NCI-H2081 treated with DMSO at 0.1 percent for 48 hours (cell line): ENCODE results near the gene ATG4A.

ENCODE experiments used
- DNase-seq: peaks from one replicate; lab custom pipeline; 2025; lab: John Stamatoyannopoulos, UW

Gene ATG4A

GRCh38 chrX:108168961-108169740, 77.6 kb downstream of the ATG4A start:
- DNase-seq, result no peak

GRCh38 chrX:108169768-108170167, 78.2 kb downstream of the ATG4A start:
- no peak for DNase-seq

DNA sequence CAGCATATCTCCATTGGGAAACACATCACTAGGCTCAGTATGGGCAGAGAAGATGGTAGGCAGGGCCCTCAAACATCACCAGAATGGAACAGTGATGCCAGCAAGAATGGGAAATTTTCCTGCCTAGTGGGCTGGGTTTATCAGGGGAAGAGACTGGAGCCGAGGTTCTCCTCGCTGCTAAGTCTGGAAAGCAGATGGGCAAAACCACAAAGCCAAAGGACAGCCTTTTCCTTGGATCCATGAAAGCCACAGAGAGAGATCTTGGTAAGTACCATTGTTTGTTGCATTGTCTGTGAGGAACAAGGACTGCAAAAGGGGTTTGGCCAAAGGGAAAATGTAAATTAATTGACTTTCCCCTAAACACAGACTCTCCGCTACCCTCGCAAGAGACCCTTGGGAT, 80.1 kb downstream of the ATG4A start:
- no peak for DNase-seq

DNA sequence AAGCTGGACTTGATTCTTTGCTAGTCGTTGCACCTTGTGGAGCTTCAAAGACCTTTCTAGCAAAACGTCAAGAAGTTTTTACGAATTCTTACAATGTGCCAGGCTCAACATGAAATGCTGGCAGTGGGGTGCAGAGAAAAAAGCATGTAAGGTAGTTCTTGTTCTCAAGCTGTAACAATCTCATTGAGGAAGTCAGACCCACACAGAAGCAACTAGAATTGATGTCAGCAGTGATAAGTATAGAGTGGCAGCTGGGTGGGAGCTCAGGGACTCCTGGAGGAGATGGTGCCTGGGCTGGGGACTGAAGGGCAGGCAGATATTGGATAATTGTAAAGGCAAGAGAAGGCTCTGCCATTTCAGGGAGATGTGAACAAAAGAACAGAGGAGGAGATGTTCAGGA, 82.3 kb downstream of the ATG4A start:
- DNase-seq, result no peak

GRCh38 chrX:108177351-108178142, 86.0 kb downstream of the ATG4A start:
- no peak for DNase-seq

DNA sequence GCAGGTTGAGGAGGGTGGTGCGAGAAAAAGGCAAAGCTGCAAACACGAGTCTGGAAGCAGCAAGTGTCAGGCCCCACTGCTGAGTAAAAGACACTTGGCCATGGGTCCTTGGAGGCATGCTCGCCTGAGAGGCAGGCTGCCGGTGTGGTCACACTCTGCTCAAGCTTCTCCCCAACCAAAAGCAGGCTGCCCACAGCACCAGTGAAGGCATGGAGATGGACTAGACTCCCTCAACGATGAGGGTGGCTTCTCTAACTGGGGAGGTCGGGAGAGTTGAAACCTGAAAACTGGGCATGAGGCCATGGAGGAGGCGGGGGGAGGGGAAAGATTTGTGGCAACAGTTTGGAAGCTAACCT, 86.5 kb downstream of the ATG4A start:
- no peak for DNase-seq

DNA sequence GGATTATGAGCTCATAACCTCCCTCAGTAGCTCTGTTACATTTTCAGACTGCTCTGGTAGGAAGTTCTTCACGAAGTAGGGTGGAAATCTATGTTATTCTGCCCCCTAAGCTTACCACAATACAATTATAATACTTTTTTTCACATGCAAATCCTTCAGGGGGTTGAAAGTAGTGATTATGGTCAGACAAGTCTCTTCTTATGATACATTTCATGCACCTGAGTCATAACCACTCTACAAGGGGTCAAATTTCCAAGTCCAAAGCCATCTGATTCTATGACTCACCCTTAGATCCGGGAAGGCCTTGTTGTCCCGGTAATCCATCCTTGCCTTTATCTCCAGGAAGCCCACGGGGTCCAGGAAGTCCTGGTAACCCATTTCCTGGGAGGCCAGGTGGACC, 95.2 kb downstream of the ATG4A start:
- no peak for DNase-seq

DNA sequence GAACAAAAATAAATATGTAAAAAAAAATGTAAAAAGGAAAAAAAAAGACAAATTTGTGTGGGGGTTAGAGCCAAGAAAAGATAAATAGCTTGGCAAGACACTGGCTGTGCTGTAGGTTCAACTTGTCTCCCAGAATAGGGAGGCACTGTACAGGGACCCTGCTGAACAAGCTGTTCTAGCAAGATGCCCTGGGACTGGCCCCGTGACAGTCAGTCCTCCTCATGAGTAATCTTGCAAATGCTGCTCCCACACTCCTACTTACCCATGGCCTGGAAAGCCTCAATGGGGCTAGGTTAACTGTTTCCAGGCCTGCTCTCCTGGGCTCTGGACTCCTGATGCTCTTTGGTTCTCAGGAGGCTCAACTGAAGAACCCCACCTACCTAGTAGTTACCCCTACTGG, 106.8 kb downstream of the ATG4A start:
- DNase-seq, result no peak

DNA sequence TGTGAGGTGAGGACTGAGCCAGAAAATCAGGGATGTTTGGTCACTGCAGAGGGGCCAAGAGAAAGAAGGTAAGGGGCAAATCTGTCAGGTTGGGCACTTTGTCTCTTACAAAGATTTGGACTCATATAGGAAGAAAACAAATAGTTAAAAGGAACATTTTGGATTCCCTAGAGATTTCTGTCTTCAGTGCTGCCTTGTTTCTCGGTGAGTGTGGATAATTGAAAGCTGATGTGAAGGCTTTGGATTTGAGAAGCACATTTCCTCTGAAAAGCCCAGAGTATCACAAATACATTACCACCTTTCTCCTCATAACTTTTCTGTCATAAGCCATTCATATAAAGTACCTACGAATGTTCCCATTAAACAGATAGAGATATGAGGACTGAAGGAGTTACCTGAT, 107.5 kb downstream of the ATG4A start:
- no peak for DNase-seq

GRCh38 chrX:108199691-108200090, 108.1 kb downstream of the ATG4A start:
- DNase-seq, result peak; percentile 37

DNA sequence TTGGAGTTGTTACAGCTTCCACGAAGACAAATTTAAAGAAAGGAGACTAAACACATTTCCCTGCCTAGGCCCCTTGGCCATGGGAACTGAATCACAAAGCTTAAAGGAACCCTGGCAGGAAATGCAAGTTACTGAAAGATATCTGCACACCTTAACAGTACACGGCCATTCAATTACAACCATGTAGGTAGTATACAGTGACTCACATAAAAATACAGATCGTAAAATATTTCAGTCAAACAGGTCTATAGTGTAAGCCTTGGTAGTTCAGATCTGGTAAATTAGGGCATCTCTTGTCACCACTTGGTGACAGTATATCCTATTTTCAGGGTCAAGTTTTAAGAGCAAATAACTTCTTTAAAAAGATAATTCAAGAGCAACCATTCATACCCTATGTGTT, 112.0 kb downstream of the ATG4A start:
- no peak for DNase-seq
